Measurements from ENCODE around the gene SKOR1. TPM values are rescaled to one million over a fixed set of nuclear protein-coding genes. Genes with fewer than 3 reads are reported as not detected.

Gene SKOR1
- total and polyA plus RNA-seq, 9 donors, result 0.05 to 1.2 (median 0.88) TPM

DNA sequence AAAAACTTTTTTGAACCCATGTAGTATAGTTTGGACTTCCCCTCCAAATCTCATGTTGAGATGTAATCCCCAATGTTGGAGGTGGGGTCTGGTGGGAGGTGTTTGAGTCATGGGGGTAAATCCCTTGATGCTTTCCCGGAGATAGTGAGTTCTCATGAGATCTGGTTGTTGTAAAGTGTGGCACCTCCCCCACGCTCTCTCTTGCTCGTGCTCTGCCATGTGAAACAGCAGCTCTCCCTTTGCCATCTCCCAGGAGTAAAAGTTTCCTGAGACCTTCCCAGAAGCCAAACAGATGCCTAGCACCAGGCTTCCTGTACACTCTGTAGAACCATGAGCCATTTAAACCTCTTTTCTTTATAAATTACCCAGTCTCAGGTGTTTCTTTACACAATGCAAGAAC, 30.5 kb downstream of the SKOR1 start:
- Histone ChIP-seq H3K36me3 (no peaks in the 10 kb centered on the region), H3K27ac (no peak overlapping the region), H3K4me1 (ENCODE audit: insufficient read depth) (no peaks in the 10 kb centered on the region), H3K27me3 (no peaks in the 10 kb centered on the region), H3K9me3 (no peaks in the 10 kb centered on the region), H3K4me3 (no peak overlapping the region)
- 43 to 53% (median 49%) methylated on average over 3 of the region's 3 CpGs for WGBS, 3 donors
- TF ChIP-seq, protein P1, sequence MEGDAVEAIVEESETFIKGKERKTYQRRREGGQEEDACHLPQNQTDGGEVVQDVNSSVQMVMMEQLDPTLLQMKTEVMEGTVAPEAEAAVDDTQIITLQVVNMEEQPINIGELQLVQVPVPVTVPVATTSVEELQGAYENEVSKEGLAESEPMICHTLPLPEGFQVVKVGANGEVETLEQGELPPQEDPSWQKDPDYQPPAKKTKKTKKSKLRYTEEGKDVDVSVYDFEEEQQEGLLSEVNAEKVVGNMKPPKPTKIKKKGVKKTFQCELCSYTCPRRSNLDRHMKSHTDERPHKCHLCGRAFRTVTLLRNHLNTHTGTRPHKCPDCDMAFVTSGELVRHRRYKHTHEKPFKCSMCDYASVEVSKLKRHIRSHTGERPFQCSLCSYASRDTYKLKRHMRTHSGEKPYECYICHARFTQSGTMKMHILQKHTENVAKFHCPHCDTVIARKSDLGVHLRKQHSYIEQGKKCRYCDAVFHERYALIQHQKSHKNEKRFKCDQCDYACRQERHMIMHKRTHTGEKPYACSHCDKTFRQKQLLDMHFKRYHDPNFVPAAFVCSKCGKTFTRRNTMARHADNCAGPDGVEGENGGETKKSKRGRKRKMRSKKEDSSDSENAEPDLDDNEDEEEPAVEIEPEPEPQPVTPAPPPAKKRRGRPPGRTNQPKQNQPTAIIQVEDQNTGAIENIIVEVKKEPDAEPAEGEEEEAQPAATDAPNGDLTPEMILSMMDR (IDR thresholded peaks at IDR 0.05), result no peak
- TF ChIP-seq POLR2A (IDR thresholded peaks at IDR 0.05) (no peak), EP300 (IDR thresholded peaks at IDR 0.05) (no peak)
- DNase-seq, result no peak
- intact Hi-C loops (cut with DNase I), result no loop called here

DNA sequence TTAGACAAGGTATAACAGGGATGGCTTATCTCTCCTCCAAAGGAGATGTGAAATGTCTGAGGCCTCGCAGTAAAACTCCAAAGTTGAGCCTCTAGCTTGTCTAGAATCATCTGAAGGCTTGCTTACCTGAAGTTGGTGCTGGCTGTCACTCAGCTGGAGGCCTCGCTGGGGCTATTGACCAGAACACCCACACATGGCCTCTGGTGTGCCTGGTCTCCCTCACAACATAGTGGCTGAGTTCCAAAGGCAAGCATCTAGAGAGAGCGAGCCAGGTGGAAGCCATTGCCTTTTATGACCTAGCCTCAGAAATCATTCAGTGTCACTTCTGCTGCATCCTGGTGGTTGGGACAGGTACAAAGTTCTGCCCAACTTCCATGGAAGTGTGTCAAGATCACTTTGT, 31.9 kb downstream of the SKOR1 start:
- no peak for DNase-seq
- H3K4me1 ChIP-seq (ENCODE audit: insufficient read depth), result no peaks in the 10 kb centered on the region
- H3K36me3 ChIP-seq, result no peaks in the 10 kb centered on the region
- H3K27me3 ChIP-seq, result no peaks in the 10 kb centered on the region
- no peaks in the 10 kb centered on the region for H3K9me3 ChIP-seq
- H3K4me3 ChIP-seq, result no peak overlapping the region
- TF ChIP-seq EP300 (IDR thresholded peaks at IDR 0.05) (no peak), POLR2A (IDR thresholded peaks at IDR 0.05) (no peak)
- TF ChIP-seq, protein P1 (IDR thresholded peaks at IDR 0.05), result no peak
- H3K27ac ChIP-seq, result no peak overlapping the region
- intact Hi-C loops (cut with DNase I), result no loop called here
- 80 to 92% (median 90%) methylated on average over 3 of the region's 3 CpGs for WGBS, 3 donors

DNA sequence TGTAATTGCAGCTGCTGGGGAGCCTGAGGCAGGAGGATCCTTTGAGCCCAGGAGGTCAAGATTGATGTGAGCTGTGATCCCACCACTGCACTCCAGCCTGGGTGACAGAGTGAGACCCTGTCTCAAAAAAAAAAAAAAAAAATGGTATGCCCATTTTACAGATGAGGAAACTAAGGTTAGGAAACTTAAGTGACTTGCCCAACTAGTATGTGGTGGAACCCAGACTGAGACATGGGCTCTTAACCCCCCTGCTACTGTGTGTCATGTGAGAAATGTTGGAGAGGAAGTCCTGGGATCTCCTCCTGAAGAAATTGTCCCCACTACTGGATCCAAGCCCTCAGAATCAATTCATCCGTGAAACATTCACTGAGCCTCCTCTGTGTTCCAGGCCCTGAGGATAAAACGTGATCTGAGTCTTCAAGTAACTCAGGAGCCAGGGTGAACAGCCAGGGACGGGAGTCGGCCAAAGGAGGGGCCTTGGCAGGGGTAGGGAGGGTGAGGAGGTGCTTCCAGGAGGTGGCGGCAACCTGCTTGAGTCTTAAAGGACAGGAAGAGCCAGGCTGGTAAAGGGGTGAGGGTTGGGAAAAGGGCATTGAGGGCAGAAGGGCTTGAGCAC, 34.1 kb downstream of the SKOR1 start:
- H3K9me3 ChIP-seq, result no peaks in the 10 kb centered on the region
- WGBS, 3 donors, result 77 to 85% (median 80%) methylated on average over 5 of the region's 5 CpGs
- H3K27ac ChIP-seq, result no peak overlapping the region
- TF ChIP-seq EP300 (IDR thresholded peaks at IDR 0.05) (no peak), POLR2A (IDR thresholded peaks at IDR 0.05) (no peak)
- TF ChIP-seq, protein P1 (IDR thresholded peaks at IDR 0.05), result no peak
- no peaks in the 10 kb centered on the region for H3K27me3 ChIP-seq
- no peak for DNase-seq
- no peaks in the 10 kb centered on the region for H3K36me3 ChIP-seq
- peaks cover 3% of the 10 kb centered on the region for H3K4me1 ChIP-seq (ENCODE audit: insufficient read depth)
- intact Hi-C loops (cut with DNase I), result no loop called here
- no peak overlapping the region for H3K4me3 ChIP-seq

DNA sequence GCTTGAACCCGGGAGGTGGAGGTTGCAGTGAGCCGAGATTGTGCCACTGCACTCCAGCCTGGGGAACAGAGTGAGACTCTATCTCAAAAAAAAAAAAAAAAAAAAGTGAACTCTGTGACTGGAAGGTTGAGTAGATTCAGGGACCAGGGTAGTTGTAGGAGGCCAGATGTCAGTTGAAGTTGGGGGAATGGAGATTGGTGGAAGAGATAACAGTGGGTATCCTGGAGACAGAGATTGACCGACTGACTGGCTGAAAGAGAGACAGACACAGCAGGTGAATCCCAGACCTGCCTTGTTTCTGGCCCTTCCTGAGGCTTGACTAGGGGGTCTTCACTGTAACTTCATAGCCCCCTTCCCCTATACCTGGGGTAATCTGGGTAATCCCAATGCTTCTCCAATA, 36.7 kb downstream of the SKOR1 start:
- Histone ChIP-seq H3K9me3 (no peaks in the 10 kb centered on the region), H3K36me3 (no peaks in the 10 kb centered on the region), H3K27ac (no peak overlapping the region), H3K4me3 (no peak overlapping the region), H3K27me3 (no peaks in the 10 kb centered on the region), H3K4me1 (ENCODE audit: insufficient read depth) (peaks cover 3% of the 10 kb centered on the region)
- no peak for DNase-seq
- 84 to 96% (median 85%) methylated on average over 3 of the region's 3 CpGs for WGBS, 3 donors
- intact Hi-C loops (cut with DNase I), result loop anchor here in 3 of 4 donors (2.0 to 10.0 kb wide), 7 partner anchors 93 to 350 kb away; partner anchors contain the start of gene PIAS1 (in 1 of the 3)
- no peak for TF ChIP-seq POLR2A (IDR thresholded peaks at IDR 0.05)
- TF ChIP-seq, protein P1 (IDR thresholded peaks at IDR 0.05), result no peak
- TF ChIP-seq EP300 (IDR thresholded peaks at IDR 0.05), result no peak
